MCF 10A (cell line): ENCODE measurements around the gene ZDHHC8. TPM values are rescaled to one million over a fixed set of nuclear protein-coding genes. Genes with fewer than 3 reads are reported as not detected.

Source experiments
- BruUV-seq: library from RNA; stranded (reverse); fragments of 400-500 nt; replicated peaks from 2 replicates; lab custom pipeline; 2021; lab: Mats Ljungman, UMichigan
- CTCF ChIA-PET: fragments of 300-600 bp; sonication (Branson Sonifier 250); formaldehyde crosslinking; extraction: SDS; loops from one replicate; lab custom pipeline; 2021; ENCODE audit warnings: antibody characterized with exemption, inconsistent platforms; lab: Yijun Ruan, JAX
- POLR2A ChIA-PET: fragments of 300-600, 350-650 bp; sonication (Branson Sonifier 250); formaldehyde crosslinking; extraction: SDS; loops from one replicate; lab custom pipeline; 2020; ENCODE audit warnings: antibody characterized with exemption, inconsistent platforms; lab: Yijun Ruan, JAX
- DNase-seq: peaks from one replicate; pipeline ENCODE4 v3.0.0-alpha.2; 2018; ENCODE audit not compliant: unreplicated experiment
- H3K27ac Mint-ChIP-seq: one replicate; pipeline ENCODE4 v1.8.0; 2022; ENCODE audit warnings: mild to moderate bottlenecking, low read depth, mixed read lengths; ENCODE audit not compliant: unreplicated experiment
- H3K27me3 Mint-ChIP-seq: one replicate; pipeline ENCODE4 v1.8.0; 2022; ENCODE audit warnings: mixed read lengths; ENCODE audit not compliant: insufficient read depth, unreplicated experiment
- H3K36me3 Mint-ChIP-seq: one replicate; pipeline ENCODE4 v1.8.0; 2022; ENCODE audit warnings: mild to moderate bottlenecking, moderate library complexity, mixed read lengths; ENCODE audit not compliant: insufficient read depth, unreplicated experiment
- H3K4me1 Mint-ChIP-seq: one replicate; pipeline ENCODE4 v1.8.0; 2022; ENCODE audit warnings: mixed read lengths; ENCODE audit not compliant: insufficient read depth, unreplicated experiment
- H3K4me3 Mint-ChIP-seq: one replicate; pipeline ENCODE4 v1.8.0; 2022; ENCODE audit warnings: mild to moderate bottlenecking, moderate library complexity, mixed read lengths; ENCODE audit not compliant: unreplicated experiment
- H3K9me3 Mint-ChIP-seq: one replicate; pipeline ENCODE4 v1.8.0; 2022; ENCODE audit warnings: mixed read lengths; ENCODE audit not compliant: unreplicated experiment
- intact Hi-C: fragments of 100-400 bp; cut with micrococcal nuclease; formaldehyde crosslinking; loops from 2 replicates; pipeline ENCODE4 v1.14.1; 2022
- total RNA-seq: library from RNA; stranded (reverse); gene quantifications from 2 replicates; pipeline ENCODE4 v1.2.3, GENCODE V29; 2022
- TF ChIP-seq, protein P1 (sequence below): fragments of 200-600 bp; IDR thresholded peaks from one replicate; pipeline ENCODE4 v1.8.0; 2022; ENCODE audit warnings: antibody characterized with exemption, mild to moderate bottlenecking; ENCODE audit not compliant: unreplicated experiment

ZDHHC8 gene
- total RNA-seq, 1 experiment from 2014 or later = 44.8 TPM

- no peak for DNase-seq
- CTCF ChIA-PET = no interaction called here
- intact Hi-C loops = no loop called here
- BruUV-seq = no TSS peak
- H3K9me3 Mint-ChIP-seq = no peaks in the 10 kb centered on the region
- no peak overlapping the region for H3K27ac Mint-ChIP-seq
- no peaks in the 10 kb centered on the region for H3K36me3 Mint-ChIP-seq
- POLR2A ChIA-PET = interaction anchor here (0.9 kb wide), 1 partner anchor 18 kb away, joined by 3 read pairs; no protein-coding TSS in a partner anchor
- TF ChIP-seq, protein P1, sequence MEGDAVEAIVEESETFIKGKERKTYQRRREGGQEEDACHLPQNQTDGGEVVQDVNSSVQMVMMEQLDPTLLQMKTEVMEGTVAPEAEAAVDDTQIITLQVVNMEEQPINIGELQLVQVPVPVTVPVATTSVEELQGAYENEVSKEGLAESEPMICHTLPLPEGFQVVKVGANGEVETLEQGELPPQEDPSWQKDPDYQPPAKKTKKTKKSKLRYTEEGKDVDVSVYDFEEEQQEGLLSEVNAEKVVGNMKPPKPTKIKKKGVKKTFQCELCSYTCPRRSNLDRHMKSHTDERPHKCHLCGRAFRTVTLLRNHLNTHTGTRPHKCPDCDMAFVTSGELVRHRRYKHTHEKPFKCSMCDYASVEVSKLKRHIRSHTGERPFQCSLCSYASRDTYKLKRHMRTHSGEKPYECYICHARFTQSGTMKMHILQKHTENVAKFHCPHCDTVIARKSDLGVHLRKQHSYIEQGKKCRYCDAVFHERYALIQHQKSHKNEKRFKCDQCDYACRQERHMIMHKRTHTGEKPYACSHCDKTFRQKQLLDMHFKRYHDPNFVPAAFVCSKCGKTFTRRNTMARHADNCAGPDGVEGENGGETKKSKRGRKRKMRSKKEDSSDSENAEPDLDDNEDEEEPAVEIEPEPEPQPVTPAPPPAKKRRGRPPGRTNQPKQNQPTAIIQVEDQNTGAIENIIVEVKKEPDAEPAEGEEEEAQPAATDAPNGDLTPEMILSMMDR = no peak
- H3K27me3 Mint-ChIP-seq = peaks cover 15% of the 10 kb centered on the region
- no peaks in the 10 kb centered on the region for H3K4me1 Mint-ChIP-seq
- H3K4me3 Mint-ChIP-seq = no peak overlapping the region
Observed at GRCh38 chr22:20187777-20188566, 56.4 kb downstream of the ZDHHC8 start.

DNA sequence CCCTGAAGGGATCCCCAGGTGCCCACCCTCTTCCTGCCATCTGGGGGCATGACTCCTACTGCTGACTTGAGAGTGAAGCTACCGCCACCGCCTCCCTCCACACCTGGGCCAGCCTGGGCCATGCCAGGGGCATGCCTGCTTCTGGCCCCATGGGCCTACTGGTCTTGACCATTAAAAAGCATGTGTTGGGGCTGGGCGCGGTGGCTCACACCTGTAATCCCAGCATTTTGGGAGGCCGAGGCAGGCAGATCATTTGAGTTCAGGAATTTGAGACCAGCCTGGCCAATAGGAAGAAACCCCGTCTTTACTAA is 56.9 kb downstream of the ZDHHC8 start:
- ChIA-PET CTCF (interaction anchor here (0.7 kb wide), 1 partner anchor 579 kb away, joined by 3 read pairs; no protein-coding TSS in a partner anchor), POLR2A (no interaction called here)
- TF ChIP-seq, protein P1 = no peak
- intact Hi-C loops = no loop called here
- no peak for DNase-seq
- no TSS peak for BruUV-seq
- H3K9me3 Mint-ChIP-seq = no peaks in the 10 kb centered on the region
- H3K4me1 Mint-ChIP-seq = no peaks in the 10 kb centered on the region
- H3K27me3 Mint-ChIP-seq = peaks cover 10% of the 10 kb centered on the region
- no peak overlapping the region for H3K4me3 Mint-ChIP-seq
- H3K27ac Mint-ChIP-seq = no peak overlapping the region
- no peaks in the 10 kb centered on the region for H3K36me3 Mint-ChIP-seq

DNA sequence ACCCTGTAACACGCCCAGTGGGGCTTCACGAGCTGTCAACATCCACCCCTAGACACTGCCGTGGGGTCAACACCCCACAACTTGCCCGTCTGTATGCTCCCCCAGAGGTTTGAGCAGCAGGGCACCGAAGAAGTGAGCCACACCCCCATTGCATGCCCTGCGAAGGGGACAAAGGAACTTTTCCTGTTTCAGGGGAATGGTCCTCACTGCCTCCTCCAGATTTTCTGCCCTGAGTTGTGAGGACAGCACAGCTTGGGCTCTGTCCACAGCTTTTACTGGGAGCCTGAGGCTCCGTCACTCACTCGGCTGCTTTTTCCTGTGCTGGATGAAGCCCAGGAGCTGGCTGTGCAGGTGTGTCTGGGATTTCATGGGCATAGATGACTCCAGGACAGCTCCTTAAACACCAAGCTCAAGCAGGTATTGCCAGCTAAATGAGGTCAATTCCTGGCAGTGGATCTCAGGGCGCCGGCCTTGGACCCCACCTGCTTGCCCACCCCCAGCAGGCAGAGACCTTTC is 59.5 kb downstream of the ZDHHC8 start:
- intact Hi-C loops = no loop called here
- Mint-ChIP-seq H3K27me3 (peaks cover 2% of the 10 kb centered on the region), H3K9me3 (no peaks in the 10 kb centered on the region), H3K4me1 (no peaks in the 10 kb centered on the region), H3K4me3 (no peak overlapping the region), H3K27ac (no peak overlapping the region), H3K36me3 (no peaks in the 10 kb centered on the region)
- BruUV-seq = no TSS peak
- ChIA-PET POLR2A (no interaction called here), CTCF (no interaction called here)
- TF ChIP-seq, protein P1 = no peak
- no peak for DNase-seq

DNA sequence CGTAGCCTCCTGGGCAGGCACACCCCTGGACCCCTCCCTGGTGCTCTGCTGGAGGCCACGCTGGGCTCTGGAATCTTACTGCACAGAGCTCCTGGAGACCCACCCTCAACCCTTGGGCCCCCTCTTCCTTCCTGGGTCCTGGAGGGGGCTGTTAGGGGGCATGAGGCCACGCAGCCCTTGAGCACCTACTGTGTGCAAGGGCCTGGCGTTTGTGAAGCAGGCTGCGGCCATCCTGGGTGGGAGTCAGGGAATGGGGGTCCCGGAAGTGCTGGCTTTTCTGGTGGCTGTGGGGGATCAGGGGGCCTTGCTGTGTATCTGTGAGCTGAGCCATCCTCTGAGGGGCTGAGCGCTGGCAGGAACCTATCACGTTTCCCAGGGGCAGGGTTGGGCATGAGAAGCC is 60.2 kb downstream of the ZDHHC8 start:
- ChIA-PET CTCF (interaction anchor here (0.9 kb wide), 1 partner anchor 15 kb away, joined by 4 read pairs; no protein-coding TSS in a partner anchor), POLR2A (no interaction called here)
- Mint-ChIP-seq H3K4me3 (no peak overlapping the region), H3K9me3 (no peaks in the 10 kb centered on the region), H3K36me3 (no peaks in the 10 kb centered on the region), H3K27me3 (no peaks in the 10 kb centered on the region), H3K4me1 (no peaks in the 10 kb centered on the region), H3K27ac (no peak overlapping the region)
- DNase-seq = no peak
- TF ChIP-seq, protein P1 = no peak
- intact Hi-C loops = no loop called here
- BruUV-seq = no TSS peak
